ENCODE results near the gene ABHD14A.

- TF ChIP-seq CTCF (IDR thresholded peaks at IDR 0.05) = no peak
- TF ChIP-seq POLR2A (IDR thresholded peaks at IDR 0.05) = no peak
Observed at GRCh38 chr3:51974963-51975851, at the start of gene ABHD14A.

All from lower leg skin (tissue), 3 donors.